Nucleus accumbens (tissue), 56 donors: Measurements from ENCODE around the gene STAB1.

ENCODE experiments used
- DNase-seq, 56 donors: peaks; one replicate each; lab custom pipeline; 2025; lab: John Stamatoyannopoulos, UW

Gene STAB1

DNA sequence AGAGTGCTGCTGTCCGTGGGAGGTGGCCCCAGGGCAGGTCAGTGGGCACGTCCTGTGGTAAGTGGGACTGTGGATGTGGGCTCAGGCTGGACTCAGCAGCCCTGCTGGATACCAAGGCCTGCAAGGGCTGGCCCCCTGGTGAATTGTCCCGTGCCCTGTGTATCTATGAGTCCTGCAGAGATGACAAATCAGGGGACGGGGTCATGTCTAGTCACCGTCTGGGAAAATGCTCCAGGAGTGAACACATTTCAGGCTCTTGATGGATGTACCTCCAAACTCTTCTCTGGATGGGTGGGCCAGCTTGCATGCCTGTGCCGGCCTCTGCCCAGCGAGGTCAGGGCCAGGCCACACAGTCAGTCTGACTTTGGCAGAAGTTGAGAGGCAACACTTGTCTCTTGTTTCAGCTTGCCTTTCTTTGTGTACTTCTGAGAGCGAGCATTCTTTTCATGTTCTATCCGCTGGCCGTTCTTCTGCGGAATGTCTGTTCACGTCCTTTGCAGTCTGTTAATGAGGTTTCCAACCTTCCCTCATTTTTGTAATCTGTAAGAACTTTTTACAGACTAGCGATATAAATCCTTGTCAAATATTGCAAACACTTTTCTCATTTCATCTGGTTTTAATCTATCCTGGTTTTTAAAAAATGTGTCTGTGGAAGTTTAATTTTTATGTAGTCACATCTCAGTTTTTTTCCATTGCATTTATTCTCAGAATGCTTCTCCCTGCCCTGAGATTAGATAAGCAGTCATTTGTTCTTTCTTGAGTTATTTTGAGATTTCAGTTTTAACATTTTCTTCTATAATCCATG, 11.4 kb upstream of the STAB1 start:
- DNase-seq, result no peak

DNA sequence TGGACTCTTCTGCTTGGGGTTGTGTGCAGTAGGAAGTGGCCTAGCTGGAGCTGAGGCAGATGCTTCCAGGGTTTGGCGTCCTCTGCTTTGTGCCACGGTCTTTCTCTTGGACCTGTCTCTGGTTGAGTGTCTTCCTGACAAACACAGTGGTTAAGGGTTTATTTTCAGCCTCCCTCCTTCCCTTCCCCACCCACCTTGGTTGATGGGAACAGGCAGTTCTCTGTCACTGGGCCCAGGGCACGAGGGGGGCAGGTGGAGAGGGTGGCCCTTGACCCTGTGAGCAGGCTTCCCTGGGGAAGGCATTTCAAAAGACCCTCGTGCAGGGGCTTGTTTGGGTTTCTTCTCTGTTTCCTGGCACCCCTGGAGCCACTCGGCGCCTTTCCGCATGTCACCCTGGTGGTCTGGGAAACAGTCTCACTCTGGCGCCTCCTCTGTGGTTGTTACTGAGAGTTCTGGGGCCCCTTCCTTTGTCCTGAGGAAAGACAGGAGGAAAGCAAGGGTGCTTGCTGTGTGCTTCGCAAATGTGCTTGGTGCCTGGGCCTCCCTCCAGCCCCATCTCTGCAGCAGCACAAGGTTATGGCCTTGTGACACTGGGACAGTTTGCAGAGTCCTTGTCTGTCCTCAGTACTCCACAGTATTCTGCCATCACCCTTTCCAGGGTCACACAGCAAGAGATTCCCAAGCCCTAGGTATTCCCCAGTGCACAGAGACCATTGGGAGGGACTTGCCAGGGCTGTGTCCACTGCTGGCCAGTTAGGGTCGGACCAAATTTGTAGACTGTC, 10.3 kb upstream of the STAB1 start:
- DNase-seq, result no peak

DNA sequence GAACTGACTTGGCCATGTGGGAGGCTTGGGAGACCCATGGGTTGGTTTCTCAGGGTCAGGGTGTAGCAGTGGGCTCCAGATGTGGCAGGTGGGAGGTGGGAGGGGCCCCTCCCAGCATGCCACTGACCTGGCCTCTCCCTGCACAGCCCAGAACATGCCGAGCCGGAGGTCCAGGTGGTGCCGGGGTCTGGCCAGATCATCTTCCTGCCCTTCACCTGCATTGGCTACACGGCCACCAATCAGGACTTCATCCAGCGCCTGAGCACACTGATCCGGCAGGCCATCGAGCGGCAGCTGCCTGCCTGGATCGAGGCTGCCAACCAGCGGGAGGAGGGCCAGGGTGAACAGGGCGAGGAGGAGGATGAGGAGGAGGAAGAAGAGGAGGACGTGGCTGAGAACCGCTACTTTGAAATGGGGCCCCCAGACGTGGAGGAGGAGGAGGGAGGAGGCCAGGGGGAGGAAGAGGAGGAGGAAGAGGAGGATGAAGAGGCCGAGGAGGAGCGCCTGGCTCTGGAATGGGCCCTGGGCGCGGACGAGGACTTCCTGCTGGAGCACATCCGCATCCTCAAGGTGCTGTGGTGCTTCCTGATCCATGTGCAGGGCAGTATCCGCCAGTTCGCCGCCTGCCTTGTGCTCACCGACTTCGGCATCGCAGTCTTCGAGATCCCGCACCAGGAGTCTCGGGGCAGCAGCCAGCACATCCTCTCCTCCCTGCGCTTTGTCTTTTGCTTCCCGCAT, 7.9 kb upstream of the STAB1 start:
- DNase-seq, result no peak

DNA sequence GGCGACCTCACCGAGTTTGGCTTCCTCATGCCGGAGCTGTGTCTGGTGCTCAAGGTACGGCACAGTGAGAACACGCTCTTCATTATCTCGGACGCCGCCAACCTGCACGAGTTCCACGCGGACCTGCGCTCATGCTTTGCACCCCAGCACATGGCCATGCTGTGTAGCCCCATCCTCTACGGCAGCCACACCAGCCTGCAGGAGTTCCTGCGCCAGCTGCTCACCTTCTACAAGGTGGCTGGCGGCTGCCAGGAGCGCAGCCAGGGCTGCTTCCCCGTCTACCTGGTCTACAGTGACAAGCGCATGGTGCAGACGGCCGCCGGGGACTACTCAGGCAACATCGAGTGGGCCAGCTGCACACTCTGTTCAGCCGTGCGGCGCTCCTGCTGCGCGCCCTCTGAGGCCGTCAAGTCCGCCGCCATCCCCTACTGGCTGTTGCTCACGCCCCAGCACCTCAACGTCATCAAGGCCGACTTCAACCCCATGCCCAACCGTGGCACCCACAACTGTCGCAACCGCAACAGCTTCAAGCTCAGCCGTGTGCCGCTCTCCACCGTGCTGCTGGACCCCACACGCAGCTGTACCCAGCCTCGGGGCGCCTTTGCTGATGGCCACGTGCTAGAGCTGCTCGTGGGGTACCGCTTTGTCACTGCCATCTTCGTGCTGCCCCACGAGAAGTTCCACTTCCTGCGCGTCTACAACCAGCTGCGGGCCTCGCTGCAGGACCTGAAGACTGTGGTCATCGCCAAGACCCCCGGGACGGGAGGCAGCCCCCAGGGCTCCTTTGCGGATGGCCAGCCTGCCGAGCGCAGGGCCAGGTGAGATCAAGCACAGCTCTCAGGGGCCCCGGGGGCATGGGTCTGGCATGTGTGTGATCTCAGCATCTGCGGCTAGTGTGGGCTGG, 7.1 kb upstream of the STAB1 start:
- DNase-seq, result no peak

DNA sequence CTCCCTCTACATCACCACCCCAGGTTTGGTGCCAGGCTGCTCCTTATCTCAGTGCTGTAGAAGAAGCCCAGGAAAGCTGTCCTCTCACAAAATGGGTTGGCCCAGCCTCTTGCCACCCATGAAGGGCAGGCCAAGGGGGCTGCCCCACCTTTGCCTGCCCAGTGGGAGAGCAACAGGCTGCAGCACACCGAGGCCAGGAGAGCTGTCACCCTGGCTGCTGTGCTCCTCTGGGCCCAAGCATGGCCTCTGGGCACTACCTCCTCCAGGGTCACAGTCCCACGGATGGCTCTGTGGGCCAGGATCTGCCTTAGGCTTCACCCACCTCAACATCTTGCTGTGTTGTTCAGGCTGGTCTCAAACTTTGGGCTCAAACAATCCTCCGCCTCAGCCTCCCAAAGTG, 6.4 kb upstream of the STAB1 start:
- DNase-seq, result no peak

DNA sequence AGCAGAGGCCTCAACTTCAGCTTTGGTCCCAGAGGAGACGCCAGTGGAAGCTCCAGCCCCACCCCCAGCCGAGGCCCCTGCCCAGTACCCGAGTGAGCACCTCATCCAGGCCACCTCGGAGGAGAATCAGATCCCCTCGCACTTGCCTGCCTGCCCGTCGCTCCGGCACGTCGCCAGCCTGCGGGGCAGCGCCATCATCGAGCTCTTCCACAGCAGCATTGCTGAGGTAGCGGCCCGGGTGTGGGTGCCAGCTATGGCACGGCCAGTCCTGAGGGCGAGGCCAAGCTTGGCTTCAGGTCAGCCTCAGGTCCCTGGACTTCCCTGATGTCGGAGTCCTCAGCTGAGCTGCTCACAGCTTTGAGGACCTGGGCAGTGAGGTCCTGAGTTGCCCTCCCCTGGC, 5.7 kb upstream of the STAB1 start:
- no peak for DNase-seq

DNA sequence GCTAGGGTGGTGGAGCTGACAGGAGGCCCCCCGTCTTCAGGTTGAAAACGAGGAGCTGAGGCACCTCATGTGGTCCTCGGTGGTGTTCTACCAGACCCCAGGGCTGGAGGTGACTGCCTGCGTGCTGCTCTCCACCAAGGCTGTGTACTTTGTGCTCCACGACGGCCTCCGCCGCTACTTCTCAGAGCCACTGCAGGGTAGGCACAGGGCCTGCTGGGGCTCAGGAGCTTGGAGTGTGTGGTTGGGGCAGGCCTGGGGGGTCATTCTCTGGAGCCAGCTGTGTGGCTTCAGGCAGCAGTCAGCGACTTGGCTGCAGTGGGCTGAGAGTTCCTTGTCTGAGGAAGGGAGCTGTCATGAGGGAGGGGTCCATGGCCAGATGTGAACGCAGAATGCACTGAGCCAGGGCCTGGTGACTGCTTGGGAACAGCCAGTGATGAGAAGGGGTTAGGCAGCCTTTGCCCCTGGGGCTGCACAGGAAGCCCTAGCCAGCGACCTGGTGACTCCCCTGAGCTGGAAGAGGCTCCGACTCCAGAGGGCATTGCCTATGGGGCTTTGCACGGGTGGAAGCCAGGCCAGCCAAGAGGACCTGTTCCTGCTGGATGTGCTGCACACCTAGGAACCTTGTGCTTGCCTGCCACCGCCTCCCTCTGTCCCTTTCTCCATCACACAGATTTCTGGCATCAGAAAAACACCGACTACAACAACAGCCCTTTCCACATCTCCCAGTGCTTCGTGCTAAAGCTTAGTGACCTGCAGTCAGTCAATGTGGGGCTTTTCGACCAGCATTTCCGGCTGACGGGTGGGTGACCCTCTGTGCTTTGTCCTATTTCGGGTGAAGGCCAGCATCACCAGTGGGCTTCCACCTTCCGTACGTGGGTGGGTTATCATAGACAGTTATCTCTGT, 4.9 kb upstream of the STAB1 start:
- no peak for DNase-seq

DNA sequence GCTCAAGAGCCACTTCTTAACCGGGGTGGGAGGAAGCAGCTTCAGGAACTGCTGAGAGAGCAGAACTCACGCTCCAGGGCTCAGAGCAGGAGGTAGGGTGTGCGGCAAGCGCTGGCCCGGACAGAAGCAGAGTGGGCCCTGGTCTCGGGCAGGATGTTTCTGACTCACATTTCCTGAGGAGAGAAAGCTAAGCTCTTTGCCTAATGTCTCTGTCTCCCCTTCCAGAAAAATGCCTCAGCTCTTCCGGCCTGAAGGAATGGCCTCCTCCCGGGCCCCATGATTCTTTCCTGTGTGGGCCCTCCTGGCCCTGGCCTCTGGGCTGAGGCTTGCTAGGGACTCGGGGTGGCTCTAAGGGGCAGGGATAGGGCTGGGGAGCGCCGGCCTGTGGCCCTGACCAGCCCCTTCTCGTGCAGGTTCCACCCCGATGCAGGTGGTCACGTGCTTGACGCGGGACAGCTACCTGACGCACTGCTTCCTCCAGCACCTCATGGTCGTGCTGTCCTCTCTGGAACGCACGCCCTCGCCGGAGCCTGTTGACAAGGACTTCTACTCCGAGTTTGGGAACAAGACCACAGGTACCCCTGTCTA, 4.1 kb upstream of the STAB1 start:
- peak in 3 of 56 donors; percentile 12 to 32 (median 12) for DNase-seq

DNA sequence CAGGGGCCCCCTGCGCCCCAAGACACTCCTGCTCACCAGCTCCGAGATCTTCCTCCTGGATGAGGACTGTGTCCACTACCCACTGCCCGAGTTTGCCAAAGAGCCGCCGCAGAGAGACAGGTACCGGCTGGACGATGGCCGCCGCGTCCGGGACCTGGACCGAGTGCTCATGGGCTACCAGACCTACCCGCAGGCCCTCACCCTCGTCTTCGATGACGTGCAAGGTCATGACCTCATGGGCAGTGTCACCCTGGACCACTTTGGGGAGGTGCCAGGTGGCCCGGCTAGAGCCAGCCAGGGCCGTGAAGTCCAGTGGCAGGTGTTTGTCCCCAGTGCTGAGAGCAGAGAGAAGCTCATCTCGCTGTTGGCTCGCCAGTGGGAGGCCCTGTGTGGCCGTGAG, 3.1 kb upstream of the STAB1 start:
- DNase-seq, result no peak

DNA sequence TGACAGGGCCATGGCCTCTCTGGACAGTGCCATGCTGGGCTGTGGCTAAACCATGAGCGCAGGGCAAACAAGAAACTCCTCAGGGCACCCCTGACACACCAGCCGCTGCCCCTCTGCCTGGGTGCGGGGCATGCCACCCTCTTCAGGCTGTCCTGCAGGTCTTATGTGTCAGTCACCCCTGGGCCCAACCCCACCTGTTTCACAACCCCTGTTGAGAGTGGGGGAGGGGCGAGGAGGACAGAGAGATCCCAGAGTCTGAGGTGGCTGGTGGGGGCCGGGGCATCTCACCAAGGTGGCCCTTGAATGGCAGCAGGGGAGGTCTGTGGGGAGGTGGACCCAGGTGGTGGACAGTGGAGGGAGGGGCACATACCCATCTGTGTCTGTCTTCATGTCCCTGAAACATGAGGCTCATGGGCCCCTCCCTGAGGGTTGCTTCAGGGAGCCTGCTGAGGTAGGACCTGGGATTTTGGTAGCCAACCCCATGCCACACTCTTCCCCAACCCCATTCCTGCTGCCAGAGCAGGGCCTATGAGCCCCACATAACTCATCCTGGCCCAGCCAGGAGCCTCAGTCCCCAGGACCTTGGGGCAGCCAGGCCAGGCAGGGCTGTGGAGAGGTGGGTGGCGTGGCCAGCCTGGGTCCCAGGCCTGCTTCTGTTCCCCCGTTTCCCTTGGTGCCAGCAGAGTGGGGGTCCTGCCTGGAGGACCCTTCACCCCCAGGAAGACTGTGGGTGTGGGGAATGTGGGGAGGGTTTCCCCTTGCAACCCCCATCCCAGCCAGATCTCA, 1.7 kb upstream of the STAB1 start:
- DNase-seq, result no peak

DNA sequence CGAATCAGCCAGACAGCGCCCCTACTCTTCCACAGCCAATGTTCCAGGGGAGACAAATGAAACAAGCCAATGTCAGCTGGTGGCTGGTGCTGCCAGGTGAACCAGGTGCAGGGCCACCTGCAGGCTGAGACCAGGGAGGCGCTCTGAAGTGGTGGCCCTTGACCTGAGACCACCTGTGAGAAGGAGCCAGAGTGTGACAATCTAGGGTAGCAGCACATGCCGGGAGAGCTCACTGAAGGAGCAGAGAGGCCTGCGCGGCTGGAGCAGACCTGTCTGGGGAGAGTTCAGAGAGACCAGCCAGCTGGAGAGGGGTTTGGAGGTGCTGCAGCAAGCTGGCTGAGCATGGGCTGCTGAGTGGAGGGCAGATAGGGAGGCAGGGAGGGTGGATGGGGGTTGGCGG, 693 bp upstream of the STAB1 start:
- no peak for DNase-seq

DNA sequence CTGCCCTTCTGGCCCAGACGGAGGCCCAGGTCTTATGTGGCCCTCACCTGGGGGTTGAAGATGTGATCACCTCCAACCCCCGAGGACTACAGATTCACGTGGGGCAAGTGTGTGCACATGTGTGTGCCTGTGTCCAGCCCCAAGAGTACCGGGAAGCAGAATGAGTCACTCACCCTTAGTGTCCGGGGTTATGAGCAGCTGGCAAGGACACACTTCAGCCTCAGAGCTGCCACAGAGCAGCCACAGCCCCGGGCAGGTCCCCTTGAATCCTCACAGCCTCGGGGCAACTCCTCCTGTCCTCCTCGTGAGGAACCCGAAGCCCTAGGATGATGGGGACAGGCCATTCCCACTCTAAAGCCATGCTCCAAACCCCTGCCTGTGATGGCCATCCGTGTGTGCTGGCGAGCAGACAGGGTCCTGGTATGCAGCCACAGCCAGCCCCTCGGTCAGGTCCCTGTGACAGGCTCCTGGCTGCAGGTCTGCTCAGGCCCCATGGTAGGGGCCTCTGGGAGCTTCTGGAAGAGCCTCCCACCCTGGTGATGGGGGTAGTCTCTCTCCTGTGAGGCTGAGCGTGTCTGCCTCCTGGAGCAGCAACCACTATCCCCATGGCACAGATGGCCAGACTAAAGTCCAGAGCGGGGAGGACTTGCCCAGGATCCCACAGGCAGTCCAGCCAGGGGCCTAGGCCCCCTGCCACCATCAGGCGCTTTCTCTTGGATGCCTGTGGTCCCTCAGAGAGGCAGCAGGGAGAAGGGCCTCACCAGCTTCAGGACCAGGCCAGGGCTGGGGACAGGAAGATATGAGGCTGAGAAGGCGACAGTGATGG, 852 bp downstream of the STAB1 start:
- DNase-seq, result no peak

DNA sequence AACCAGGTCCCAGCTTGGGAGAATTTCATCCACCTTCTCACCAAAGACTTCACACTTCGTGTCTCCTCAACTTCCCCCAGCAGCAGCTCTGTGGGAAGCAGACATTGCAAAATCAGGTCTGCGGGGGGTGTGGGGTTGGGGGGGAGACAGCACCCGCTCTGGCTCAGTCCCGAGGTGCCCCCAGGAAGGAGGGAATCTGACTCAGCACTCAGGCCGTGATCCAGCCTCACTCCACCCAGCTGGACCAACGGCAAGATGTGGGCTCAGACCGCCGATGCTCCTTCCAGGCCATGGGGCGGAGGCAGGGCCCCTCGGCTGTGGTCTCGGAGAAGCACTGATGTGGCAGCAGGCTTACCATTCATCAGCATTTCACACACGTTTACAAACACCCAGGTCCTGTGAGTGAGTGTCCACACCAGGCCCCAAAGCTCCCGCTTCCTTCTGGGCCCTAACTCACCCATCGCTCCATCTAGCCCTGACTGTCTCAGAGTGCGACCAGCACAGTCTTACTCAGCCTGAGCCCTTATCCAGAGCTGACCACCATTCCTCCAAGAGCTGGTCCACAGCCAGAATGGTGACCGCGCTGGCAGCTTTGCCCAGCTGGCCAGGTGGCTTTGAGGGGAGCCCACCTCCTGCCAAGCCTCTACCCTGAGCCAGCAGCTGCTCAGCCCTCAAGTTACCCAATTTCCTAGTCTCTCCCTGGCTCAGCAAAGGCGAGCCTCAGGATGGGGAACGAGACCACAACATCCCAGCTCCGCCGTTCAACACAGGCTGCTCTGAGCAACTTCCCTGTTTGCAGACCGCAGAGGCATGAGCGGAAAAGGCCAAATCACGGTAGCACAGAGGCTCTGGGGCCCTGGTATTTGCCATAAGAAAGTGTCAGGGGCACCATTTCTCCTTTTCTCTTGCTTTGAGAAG, 3.3 kb downstream of the STAB1 start:
- peak in 23 of 56 donors; percentile 12 to 63 (median 22) for DNase-seq

DNA sequence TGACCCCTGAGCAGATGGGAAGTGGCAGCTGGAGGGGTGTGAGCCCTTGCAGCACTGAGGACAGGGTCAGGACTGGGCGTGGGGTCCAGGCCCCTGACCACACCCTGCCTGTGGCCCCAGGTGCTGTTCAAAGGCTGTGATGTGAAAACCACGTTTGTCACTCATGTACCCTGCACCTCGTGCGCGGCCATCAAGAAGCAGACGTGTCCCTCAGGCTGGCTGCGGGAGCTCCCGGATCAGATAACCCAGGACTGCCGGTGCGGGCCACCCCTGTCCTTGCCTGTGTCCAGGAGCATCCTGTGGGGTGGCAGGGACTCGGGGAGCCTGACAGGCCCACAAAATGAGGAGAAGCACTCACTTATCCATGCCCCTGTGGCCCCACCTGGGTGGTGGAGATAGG, 5.9 kb downstream of the STAB1 start:
- no peak for DNase-seq

DNA sequence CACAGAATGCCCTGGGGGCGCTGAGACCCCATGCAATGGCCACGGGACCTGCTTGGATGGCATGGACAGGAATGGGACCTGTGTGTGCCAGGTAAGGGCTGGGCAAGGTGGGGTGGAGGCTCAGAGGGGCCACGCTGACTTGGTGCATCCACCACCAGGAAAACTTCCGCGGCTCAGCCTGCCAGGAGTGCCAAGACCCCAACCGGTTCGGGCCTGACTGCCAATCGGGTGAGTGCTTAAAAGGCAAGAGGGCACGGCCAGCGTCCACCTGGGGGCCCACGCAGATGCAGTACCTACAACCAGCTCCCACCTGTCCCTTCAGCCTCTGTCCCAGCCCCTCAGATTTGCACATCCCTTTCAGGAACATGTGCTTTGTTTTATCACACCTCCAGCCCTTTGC, 6.9 kb downstream of the STAB1 start:
- DNase-seq, result no peak

DNA sequence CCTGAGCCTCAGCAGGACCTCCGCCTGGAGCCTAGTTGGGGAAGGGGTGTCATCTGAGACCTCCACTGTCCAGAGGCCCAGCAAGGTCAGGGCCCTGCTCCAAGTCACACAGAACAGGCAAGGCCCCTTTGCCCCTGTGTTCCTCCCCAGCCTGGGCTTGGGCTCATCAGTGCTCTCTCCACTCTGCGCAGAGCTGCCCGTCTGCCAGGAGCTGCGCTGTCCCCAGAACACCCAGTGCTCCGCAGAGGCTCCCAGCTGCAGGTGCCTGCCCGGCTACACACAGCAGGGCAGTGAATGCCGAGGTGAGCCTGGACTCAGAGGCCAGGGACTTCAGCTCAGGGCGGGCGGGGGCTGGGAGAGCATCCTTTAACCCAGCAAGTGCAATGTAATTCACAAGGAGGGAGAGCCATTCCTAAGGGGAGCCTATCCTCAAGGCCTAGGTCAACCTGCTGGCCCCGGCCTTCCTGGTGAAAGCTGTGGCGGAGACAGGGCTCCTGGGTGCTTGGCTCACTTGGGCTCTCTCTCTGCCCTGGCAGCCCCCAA, 7.7 kb downstream of the STAB1 start:
- DNase-seq, result no peak
